K562 (cell line): Measurements from ENCODE around the gene C6orf47. TPM values are rescaled to one million over a fixed set of nuclear protein-coding genes. Genes with fewer than 3 reads are reported as not detected.

Experiments used
- ATF2 ChIP-seq: sonication (generic); formaldehyde crosslinking; IDR thresholded peaks from 2 replicates; pipeline ENCODE4 v1.8.1; 2022; ENCODE audit warnings: missing genetic modification reagents
- BCLAF1 ChIP-seq, 2 experiments: fragments of 450-650 bp in 1 of 2; IDR thresholded peaks; 2 replicates each; pipeline ENCODE4 v1.6.1; 2011 to 2017; ENCODE audit warnings: low read depth in 2 of 2, antibody characterized with exemption in 1 of 2, borderline replicate concordance in 1 of 2, low read length in 1 of 2, mild to moderate bottlenecking in 1 of 2, mixed read lengths in 1 of 2; ENCODE audit not compliant: control insufficient read depth in 1 of 2
- COPS2 ChIP-seq: fragments of 450-650 bp; conservative IDR thresholded peaks from 2 replicates; pipeline ENCODE4 v1.6.1; 2016; ENCODE audit warnings: mild to moderate bottlenecking, moderate library complexity
- CREM ChIP-seq: IDR thresholded peaks from 2 replicates; pipeline ENCODE4 v1.6.1; 2014; ENCODE audit warnings: antibody characterized with exemption, low read depth
- DACH1 ChIP-seq: fragments of 450-650 bp; IDR thresholded peaks from 2 replicates; pipeline ENCODE4 v1.6.1; 2018; ENCODE audit not compliant: partially characterized antibody
- ELF4 ChIP-seq: fragments of 450-650 bp; formaldehyde crosslinking; IDR thresholded peaks from 2 replicates; pipeline ENCODE4 v1.4.0; 2022; ENCODE audit warnings: missing genetic modification characterization
- NCOA6 ChIP-seq: fragments of 450-650 bp; IDR thresholded peaks from 2 replicates; pipeline ENCODE4 v1.6.1; 2017; ENCODE audit warnings: mild to moderate bottlenecking
- SETDB1 ChIP-seq: IDR thresholded peaks from one replicate; pipeline ENCODE4 v1.6.1; 2012; ENCODE audit warnings: low read length, control low read depth, inconsistent platforms
- SNAPC5 ChIP-seq: fragments of 250-450 bp; sonication (Bioruptor Pico); IDR thresholded peaks from 2 replicates; pipeline ENCODE4 v1.8.0; 2021; ENCODE audit warnings: moderate library complexity, mild to moderate bottlenecking, inconsistent platforms
- TCF15 ChIP-seq: fragments of 250-450 bp; sonication (Bioruptor Pico); IDR thresholded peaks from 2 replicates; pipeline ENCODE4 v1.8.0; 2022; ENCODE audit warnings: moderate library complexity, mild to moderate bottlenecking, inconsistent platforms
- ZBTB2 ChIP-seq: fragments of 450-650 bp; IDR thresholded peaks from 2 replicates; pipeline ENCODE4 v1.6.1; 2016; ENCODE audit warnings: antibody characterized with exemption
- ZBTB8A ChIP-seq: fragments of 450-650 bp; IDR thresholded peaks from 2 replicates; pipeline ENCODE4 v1.6.1; 2018; ENCODE audit warnings: mild to moderate bottlenecking, moderate library complexity; ENCODE audit not compliant: partially characterized antibody
- ZBTB9 ChIP-seq: fragments of 450-650 bp; formaldehyde crosslinking; IDR thresholded peaks from 2 replicates; pipeline ENCODE4 v1.4.0; 2020; ENCODE audit warnings: mild to moderate bottlenecking, moderate library complexity
- ZFP36 ChIP-seq: fragments of 150-350 bp; IDR thresholded peaks from 2 replicates; pipeline ENCODE4 v1.6.1; 2018; ENCODE audit warnings: low read length, low read depth; ENCODE audit not compliant: partially characterized antibody
- ZNF146 ChIP-seq: IDR thresholded peaks from one replicate; pipeline ENCODE4 v1.6.1; 2018; ENCODE audit warnings: missing compliant biosample characterization; ENCODE audit not compliant: unreplicated experiment
- ZNF174 ChIP-seq: fragments of 250-450 bp; sonication (Bioruptor Pico); IDR thresholded peaks from 2 replicates; pipeline ENCODE4 v1.4.0; 2020; ENCODE audit warnings: mild to moderate bottlenecking
- ZNF324 ChIP-seq: fragments of 250-450 bp; sonication (Bioruptor Pico); IDR thresholded peaks from 2 replicates; pipeline ENCODE4 v1.4.0; 2020; ENCODE audit warnings: mild to moderate bottlenecking
- ZNF668 ChIP-seq: fragments of 250-450 bp; sonication (Bioruptor Pico); IDR thresholded peaks from 2 replicates; pipeline ENCODE4 v1.8.0; 2022; ENCODE audit warnings: mild to moderate bottlenecking, inconsistent platforms
- ZNF766 ChIP-seq: fragments of 200-800 bp; sonication (Bioruptor generic); conservative IDR thresholded peaks from 2 replicates; pipeline ENCODE4 v1.6.1; 2016; ENCODE audit warnings: missing genetic modification characterization, missing compliant biosample characterization
- polyA plus RNA-seq, 8 experiments: library from polyadenylated mRNA; depleted of rRNA in 4 of 8; stranded (reverse) in 5 of 8; unstranded in 3 of 8; fragments of >200 nt; fragmentation: Nextera tagmentation in 2 of 8; fragmentation: Illumina TruSeq in 1 of 8; extraction: Ambion mirVana in 2 of 8; extraction: Trizol in 1 of 8; gene quantifications; 2 replicates each; pipeline versions ENCODE4 v1.2.1 to v1.2.3, GENCODE V29; 2011 to 2014; ENCODE audit warnings: inconsistent platforms in 1 of 8, missing spikeins in 1 of 8
- total RNA-seq, 7 experiments: library from RNA; depleted of rRNA in 6 of 7; stranded (reverse); fragments of >200 nt in 6 of 7; fragmentation: Illumina TruSeq in 2 of 7; extraction: Trizol in 2 of 7; gene quantifications; 2 replicates each; pipeline versions ENCODE4 v1.2.1 to v1.2.3, GENCODE V29; 2011 to 2021; ENCODE audit warnings: low replicate concordance in 1 of 7

Gene C6orf47
- total and polyA plus RNA-seq, 9 of the 15 experiments (the other 6 are each of a cell fraction or from before 2014, with no cell fraction given), result 0.14 to 43.8 (median 27.0) TPM

GRCh38 chr6:31655349-31656237 lies 5.0 kb downstream of the C6orf47 start, which contains the start of gene APOM (continued):
- TF ChIP-seq ZNF766 (no peak), TCF15 (CRISPR knock-in tag) (no peak), ZBTB9 (CRISPR knock-in tag) (no peak), ZNF324 (CRISPR knock-in tag) (no peak), COPS2 (no peak), SETDB1 (no peak), NCOA6 (no peak), CREM (no peak), ATF2 (no peak), ZBTB2 (no peak), ZBTB8A (no peak), ZFP36 (no peak), ZNF174 (CRISPR knock-in tag) (no peak), ZNF668 (CRISPR knock-in tag) (no peak), ZNF146 (CRISPR knock-in tag) (peak; percentile 2), BCLAF1 (IDR thresholded peaks at IDR 0.05; ENCODE audit: borderline replicate concordance in 1 of 2, control insufficient read depth in 1 of 2, low read depth in 2 of 2, low read length in 1 of 2) (no peak), DACH1 (no peak), ELF4 (CRISPR knock-in tag) (no peak; the same call in 1 of the 2 replicates), SNAPC5 (CRISPR knock-in tag) (no peak)
